ENCODE data around the gene DDX31.

The DDX31 gene

DNA sequence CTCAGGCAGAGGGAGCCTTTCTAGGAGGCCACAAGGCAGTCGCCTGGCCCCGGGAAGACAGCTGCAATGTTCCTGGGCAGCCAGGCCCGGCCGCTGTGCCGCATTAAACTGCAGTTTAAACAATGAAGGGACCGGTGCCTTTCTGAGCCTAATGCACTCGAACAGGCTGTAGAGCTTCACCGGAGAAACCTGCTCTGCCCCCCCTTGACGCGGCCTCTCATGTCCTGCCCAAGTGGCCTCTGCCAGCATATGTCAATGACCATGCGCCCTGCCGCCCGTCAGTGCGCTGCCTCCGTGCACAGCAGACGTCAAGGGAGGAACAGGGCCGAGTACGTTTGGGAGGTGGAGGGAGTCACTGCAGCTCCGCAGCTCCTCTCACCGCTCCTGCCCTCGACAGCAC lies 125.8 kb downstream of the DDX31 start:
- DNase-seq, result no peak

- no peak for DNase-seq
These were observed 126.5 kb downstream of the DDX31 start for GRCh38 chr9:132543251-132543650.

All from NCI-H146 (cell line).